Neural crest cell (in vitro differentiated cells): ENCODE results near the gene CNTD1. TPM values are rescaled to one million over a fixed set of nuclear protein-coding genes. Genes with fewer than 3 reads are reported as not detected.

Experiments used
- DNase-seq: peaks from one replicate; pipeline ENCODE4 v3.0.0; 2021; ENCODE audit warnings: low read depth, mixed read lengths, low spot score
- H3K27ac Mint-ChIP-seq: one replicate; pipeline ENCODE4 v1.8.0; 2021; ENCODE audit warnings: mild to moderate bottlenecking, mixed read lengths; ENCODE audit not compliant: unreplicated experiment
- H3K27me3 Mint-ChIP-seq: 2 replicates; pipeline ENCODE4 v1.8.0; 2021; ENCODE audit warnings: low read depth, mild to moderate bottlenecking, mixed read lengths
- H3K36me3 Mint-ChIP-seq: 2 replicates; pipeline ENCODE4 v1.8.0; 2021; ENCODE audit warnings: low read depth, mild to moderate bottlenecking, mixed read lengths
- H3K4me1 Mint-ChIP-seq: 2 replicates; pipeline ENCODE4 v1.8.0; 2021; ENCODE audit warnings: mixed read lengths
- H3K4me3 Mint-ChIP-seq: one replicate; pipeline ENCODE4 v1.8.0; 2021; ENCODE audit warnings: mild to moderate bottlenecking, mixed read lengths
- H3K9me3 Mint-ChIP-seq: 2 replicates; pipeline ENCODE4 v1.8.0; 2021; ENCODE audit warnings: mixed read lengths
- CTCF ChIP-seq: fragments of 200-600 bp; sonication (generic); conservative IDR thresholded peaks from 2 replicates; pipeline ENCODE4 v1.5.0; 2021; ENCODE audit warnings: antibody characterized with exemption, mild to moderate bottlenecking
- total RNA-seq: library from RNA; stranded (reverse); gene quantifications from 2 replicates; pipeline ENCODE4 v1.2.1, GENCODE V29; 2021

Gene CNTD1
- total RNA-seq, 1 donor from 2014 or later, result not detected

GRCh38 chr17:42804918-42805367 is 6.3 kb downstream of the CNTD1 start:
- TF ChIP-seq CTCF, result no peak
- H3K36me3 Mint-ChIP-seq, result peaks cover 3% of the 10 kb centered on the region
- H3K27me3 Mint-ChIP-seq, result peaks cover 21% of the 10 kb centered on the region
- no peak overlapping the region for H3K4me3 Mint-ChIP-seq
- no peak for DNase-seq
- no peaks in the 10 kb centered on the region for H3K4me1 Mint-ChIP-seq
- H3K27ac Mint-ChIP-seq, result no peak overlapping the region
- no peaks in the 10 kb centered on the region for H3K9me3 Mint-ChIP-seq

- Mint-ChIP-seq H3K27ac (no peak overlapping the region), H3K27me3 (peaks cover 12% of the 10 kb centered on the region), H3K4me1 (no peaks in the 10 kb centered on the region), H3K9me3 (no peaks in the 10 kb centered on the region), H3K4me3 (no peak overlapping the region), H3K36me3 (peaks cover 3% of the 10 kb centered on the region)
- no peak for TF ChIP-seq CTCF
- no peak for DNase-seq
Measured at GRCh38 chr17:42806249-42806648, 7.6 kb downstream of the CNTD1 start.

GRCh38 chr17:42809250-42809649 is 10.6 kb downstream of the CNTD1 start:
- H3K9me3 Mint-ChIP-seq, result no peaks in the 10 kb centered on the region
- peaks cover 6% of the 10 kb centered on the region for H3K36me3 Mint-ChIP-seq
- peaks cover under 1% of the 10 kb centered on the region for H3K27me3 Mint-ChIP-seq
- H3K27ac Mint-ChIP-seq, result no peak overlapping the region
- TF ChIP-seq CTCF, result no peak
- no peaks in the 10 kb centered on the region for H3K4me1 Mint-ChIP-seq
- H3K4me3 Mint-ChIP-seq, result no peak overlapping the region
- no peak for DNase-seq

GRCh38 chr17:42814633-42815399 is 16.2 kb downstream of the CNTD1 start:
- H3K4me3 Mint-ChIP-seq, result no peak overlapping the region
- H3K4me1 Mint-ChIP-seq, result no peaks in the 10 kb centered on the region
- no peak for TF ChIP-seq CTCF
- H3K9me3 Mint-ChIP-seq, result no peaks in the 10 kb centered on the region
- no peak for DNase-seq
- H3K36me3 Mint-ChIP-seq, result peaks cover 6% of the 10 kb centered on the region
- H3K27me3 Mint-ChIP-seq, result no peaks in the 10 kb centered on the region
- peak overlapping the region; percentile 23 for H3K27ac Mint-ChIP-seq

GRCh38 chr17:42817866-42818265 is 19.2 kb downstream of the CNTD1 start:
- Mint-ChIP-seq H3K36me3 (peaks cover 8% of the 10 kb centered on the region), H3K4me3 (no peak overlapping the region), H3K4me1 (peaks cover 7% of the 10 kb centered on the region), H3K27me3 (no peaks in the 10 kb centered on the region), H3K9me3 (no peaks in the 10 kb centered on the region), H3K27ac (no peak overlapping the region)
- no peak for DNase-seq
- TF ChIP-seq CTCF, result no peak
